HCT116 (cell line): Measurements from ENCODE around the gene KDM6B.

Source experiments
- POLR2A ChIP-seq: IDR thresholded peaks from 2 replicates; pipeline ENCODE4 v1.7.0; 2011; ENCODE audit warnings: borderline replicate concordance; ENCODE audit not compliant: insufficient read depth, insufficient read length; ENCODE audit errors: extremely low read depth
- TCF7L2 ChIP-seq: IDR thresholded peaks from 2 replicates; pipeline ENCODE4 v1.7.0; 2011; ENCODE audit warnings: borderline replicate concordance, inconsistent platforms; ENCODE audit not compliant: insufficient read depth, insufficient read length; ENCODE audit errors: extremely low read depth
- YY1 ChIP-seq: IDR thresholded peaks from 2 replicates; pipeline ENCODE4 v1.6.1; 2011; ENCODE audit warnings: low read length, low read depth, moderate library complexity, mild to moderate bottlenecking; ENCODE audit not compliant: insufficient replicate concordance; ENCODE audit errors: extremely low read depth

DNA sequence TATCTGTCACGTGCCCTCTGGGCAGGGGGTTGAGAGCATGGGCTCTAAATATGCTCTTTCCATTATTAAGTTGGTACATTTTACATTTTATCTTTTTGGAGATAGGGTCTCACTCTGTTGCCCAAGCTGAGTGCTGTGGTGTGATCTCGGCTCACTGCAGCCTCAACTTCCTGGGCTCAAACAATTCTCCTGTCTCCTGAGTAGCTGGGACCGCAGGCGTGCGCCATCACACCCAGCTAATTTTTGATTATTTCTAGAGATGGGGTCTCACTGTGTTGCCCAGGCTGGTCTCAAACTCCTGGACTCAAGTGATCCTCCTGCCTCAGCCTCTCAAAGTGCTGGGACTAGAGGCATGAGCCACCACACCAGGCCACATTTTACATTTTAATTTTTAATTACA, 43.9 kb upstream of the KDM6B start:
- TF ChIP-seq TCF7L2 (no peak), YY1 (no peak), POLR2A (no peak)
